Mucosa of rectum (tissue), 2 donors: ENCODE data around the gene GOLGA3.
"Not testable (repeated sequence)": the region's sequence is repeated elsewhere in the genome, so short reads cannot be mapped to it uniquely, and the experiment has no call there.

Experiments used
- H3K27ac ChIP-seq, 2 donors: one replicate each; pipeline ENCODE4 v1.7.0; 2013; ENCODE audit warnings: inconsistent platforms in 2 of 2, low read depth in 2 of 2, low read length in 2 of 2
- H3K27me3 ChIP-seq, 2 donors: one replicate each; pipeline ENCODE4 v1.7.0; 2013; ENCODE audit warnings: low read length in 2 of 2; ENCODE audit not compliant: control insufficient read depth in 2 of 2, insufficient read depth in 2 of 2
- H3K36me3 ChIP-seq, 2 donors: one replicate each; pipeline ENCODE4 v1.7.0; 2013; ENCODE audit warnings: low read length in 2 of 2; ENCODE audit not compliant: control insufficient read depth in 2 of 2, insufficient read depth in 2 of 2
- H3K4me1 ChIP-seq, 2 donors: one replicate each; pipeline ENCODE4 v1.7.0; 2013; ENCODE audit warnings: low read length in 2 of 2, mild to moderate bottlenecking in 1 of 2; ENCODE audit not compliant: control insufficient read depth in 2 of 2, insufficient read depth in 2 of 2
- H3K4me3 ChIP-seq, 2 donors: one replicate each; pipeline ENCODE4 v1.7.0; 2013; ENCODE audit warnings: low read length in 2 of 2
- H3K9ac ChIP-seq, 2 donors: one replicate each; pipeline ENCODE4 v1.7.0; 2013; ENCODE audit warnings: low read length in 2 of 2, low read depth in 1 of 2, mild to moderate bottlenecking in 1 of 2
- H3K9me3 ChIP-seq, 2 donors: one replicate each; pipeline ENCODE4 v1.7.0; 2013; ENCODE audit warnings: low read length in 2 of 2; ENCODE audit not compliant: control insufficient read depth in 2 of 2
- donor health status: healthy.
- donor health status: Normal muscosa, but diverticular disease.

The GOLGA3 gene

GRCh38 chr12:132798836-132799235 lies 29.8 kb downstream of the GOLGA3 start:
- H3K4me3 ChIP-seq: no peak overlapping the region
- no peaks in the 10 kb centered on the region for H3K4me1 ChIP-seq
- no peak overlapping the region for H3K27ac ChIP-seq
- H3K9ac ChIP-seq: no peak overlapping the region
- H3K27me3 ChIP-seq: no peaks in the 10 kb centered on the region
- no peaks in the 10 kb centered on the region for H3K9me3 ChIP-seq
- H3K36me3 ChIP-seq: peaks cover 75 to 86% of the 10 kb centered on the region in 2 donors

DNA sequence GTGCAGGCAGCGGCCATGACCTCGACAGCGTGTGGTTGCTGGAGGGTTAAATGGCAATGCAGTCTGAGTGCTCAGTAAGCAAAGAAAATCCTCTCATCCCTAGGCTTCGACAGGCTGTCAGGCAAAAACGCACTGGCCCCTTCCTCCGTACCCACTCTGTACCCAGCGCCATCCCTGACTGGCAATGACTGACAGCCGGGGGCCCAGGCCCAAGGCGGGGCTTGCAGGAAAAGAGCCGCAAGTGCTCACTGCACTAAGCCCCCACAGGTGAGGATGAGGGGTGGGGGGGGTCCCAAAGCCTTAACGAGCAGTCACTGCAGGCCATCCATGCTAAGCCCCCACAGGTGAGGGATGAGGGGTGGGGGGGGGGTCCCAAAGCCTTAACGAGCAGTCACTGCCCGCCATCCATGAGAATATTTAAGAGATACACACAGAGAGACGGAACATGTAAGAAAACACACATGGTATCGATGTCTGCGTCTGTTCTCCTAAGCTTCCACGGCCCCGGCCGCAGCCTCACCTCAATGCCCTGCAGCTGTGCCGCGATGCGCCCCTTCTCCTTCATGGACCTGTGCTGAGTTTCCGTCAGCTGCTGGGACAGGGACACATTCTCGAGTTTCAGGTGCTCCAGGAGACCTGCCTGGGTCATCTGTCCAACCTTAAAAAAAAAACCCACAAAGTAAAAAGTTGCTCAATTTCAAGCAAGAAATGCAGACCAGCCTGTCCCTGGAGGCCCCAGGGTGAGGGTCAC lies 30.7 kb downstream of the GOLGA3 start:
- Histone ChIP-seq H3K9ac (no peak overlapping the region), H3K36me3 (peaks cover 70 to 81% of the 10 kb centered on the region in 2 donors), H3K4me1 (no peaks in the 10 kb centered on the region), H3K27ac (no peak overlapping the region), H3K9me3 (no peaks in the 10 kb centered on the region), H3K27me3 (no peaks in the 10 kb centered on the region), H3K4me3 (no peak overlapping the region)

DNA sequence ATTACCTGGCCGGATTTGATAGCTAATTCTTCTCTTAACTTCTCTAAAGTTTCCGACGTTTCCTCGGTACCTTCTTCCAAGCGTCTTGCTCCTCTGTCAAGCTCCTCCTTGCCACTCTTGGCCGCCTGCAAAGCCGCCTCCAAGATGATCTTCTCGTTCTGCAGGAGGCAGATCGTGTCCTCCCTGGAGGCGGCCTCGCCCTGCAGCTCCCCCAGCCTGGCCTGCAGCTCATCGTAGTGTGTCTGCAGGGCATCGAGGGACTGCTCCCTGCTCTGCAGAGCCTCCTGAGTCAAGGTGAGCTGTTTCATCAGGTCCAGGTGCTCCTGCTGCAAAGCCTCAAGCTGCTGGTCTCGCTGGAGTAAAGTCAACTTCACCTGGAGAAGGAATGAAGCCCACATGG lies 32.8 kb downstream of the GOLGA3 start:
- no peak overlapping the region for H3K4me3 ChIP-seq
- no peaks in the 10 kb centered on the region for H3K4me1 ChIP-seq
- H3K27ac ChIP-seq: no peak overlapping the region
- H3K9ac ChIP-seq: no peak overlapping the region
- no peaks in the 10 kb centered on the region for H3K9me3 ChIP-seq
- no peaks in the 10 kb centered on the region for H3K27me3 ChIP-seq
- peaks cover 65 to 72% of the 10 kb centered on the region in 2 donors for H3K36me3 ChIP-seq

DNA sequence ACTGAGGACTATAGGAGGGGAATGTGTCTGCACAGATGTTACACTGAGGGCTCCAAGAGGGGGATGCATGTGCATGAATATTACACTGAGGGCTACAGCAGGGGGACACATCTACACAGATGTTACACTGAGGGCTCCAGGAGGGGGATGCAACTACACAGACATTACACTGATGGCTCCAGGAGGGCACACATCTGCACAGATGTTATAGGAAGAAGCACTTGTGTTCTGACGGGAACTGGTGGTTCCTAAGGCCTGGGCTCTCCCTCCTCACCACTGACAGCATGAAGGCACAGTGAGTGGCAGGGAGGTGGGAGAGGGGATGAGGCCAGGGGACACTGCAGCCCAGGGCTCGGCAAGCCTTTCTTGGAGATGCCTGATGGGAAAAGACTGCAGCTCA lies 36.7 kb downstream of the GOLGA3 start:
- not testable (repeated sequence) for H3K9ac ChIP-seq, H3K27ac ChIP-seq, H3K4me1 ChIP-seq, H3K4me3 ChIP-seq, H3K27me3 ChIP-seq, H3K9me3 ChIP-seq
- H3K36me3 ChIP-seq: peaks cover 53 to 54% of the 10 kb centered on the region in 2 donors

DNA sequence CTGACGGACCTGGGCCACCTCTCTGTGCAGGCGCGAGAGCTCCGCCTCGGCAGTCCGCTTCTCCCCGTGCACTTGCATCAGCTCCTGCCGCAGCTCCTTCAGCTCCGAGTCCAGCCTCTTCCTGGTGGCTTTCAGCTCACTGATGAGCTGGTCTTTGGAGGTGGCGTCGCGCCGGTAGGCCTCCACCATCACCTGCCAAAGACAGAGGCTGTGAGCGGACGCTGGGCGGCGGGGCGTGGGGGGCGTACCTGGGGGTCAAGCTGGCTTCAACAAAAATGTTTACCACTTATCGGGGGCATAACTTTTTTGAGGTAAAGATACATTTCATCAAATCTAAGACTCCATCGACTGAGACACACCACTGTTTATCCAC lies 39.6 kb downstream of the GOLGA3 start:
- Histone ChIP-seq H3K9me3 (no peaks in the 10 kb centered on the region), H3K4me1 (no peaks in the 10 kb centered on the region), H3K27ac (no peak overlapping the region), H3K9ac (no peak overlapping the region), H3K27me3 (no peaks in the 10 kb centered on the region), H3K36me3 (peaks cover 51 to 58% of the 10 kb centered on the region in 2 donors), H3K4me3 (no peak overlapping the region)

DNA sequence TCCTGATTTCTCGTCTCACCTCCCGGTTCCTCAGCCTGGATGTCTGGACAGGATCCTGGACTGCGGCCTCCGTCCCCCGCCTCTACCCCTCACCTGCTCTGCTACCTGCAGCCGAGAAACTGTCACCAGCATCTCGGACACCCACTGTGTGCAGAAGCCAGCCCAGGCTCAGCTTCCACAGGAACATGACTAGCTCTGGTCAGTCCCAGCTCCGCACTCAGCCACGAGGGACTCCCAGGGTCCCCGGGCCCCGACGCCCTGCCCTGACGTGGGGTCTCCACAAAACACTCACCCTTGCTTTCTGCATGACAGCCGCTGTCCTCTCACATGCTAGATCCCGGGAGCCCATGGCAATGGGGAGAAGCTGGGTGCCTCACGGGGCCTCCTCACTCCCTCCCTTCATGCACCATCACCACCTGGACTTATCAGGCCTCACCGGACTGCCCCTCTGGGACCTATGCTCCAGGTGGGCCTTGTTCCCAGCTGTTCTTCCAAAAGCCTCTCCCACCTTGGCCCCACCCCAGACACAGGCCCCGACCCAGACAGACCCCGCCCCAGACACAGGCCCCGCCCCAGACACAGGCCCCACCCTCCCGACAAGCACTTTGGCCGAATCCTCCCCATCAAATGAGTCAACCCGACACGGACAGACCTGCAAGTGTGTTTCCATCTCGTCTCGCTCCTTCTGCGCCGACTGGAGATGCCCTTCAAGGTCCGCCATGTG lies 40.1 kb downstream of the GOLGA3 start:
- H3K4me3 ChIP-seq: no peak overlapping the region
- H3K9ac ChIP-seq: no peak overlapping the region
- peaks cover 50 to 58% of the 10 kb centered on the region in 2 donors for H3K36me3 ChIP-seq
- H3K27ac ChIP-seq: no peak overlapping the region
- H3K27me3 ChIP-seq: no peaks in the 10 kb centered on the region
- no peaks in the 10 kb centered on the region for H3K4me1 ChIP-seq
- no peaks in the 10 kb centered on the region for H3K9me3 ChIP-seq

- Histone ChIP-seq H3K36me3 (peaks cover 53 to 60% of the 10 kb centered on the region in 2 donors), H3K9ac (no peak overlapping the region), H3K27me3 (no peaks in the 10 kb centered on the region), H3K27ac (no peak overlapping the region), H3K9me3 (no peaks in the 10 kb centered on the region), H3K4me1 (no peaks in the 10 kb centered on the region), H3K4me3 (no peak overlapping the region)
Measured at GRCh38 chr12:132787877-132788276, 40.8 kb downstream of the GOLGA3 start.

DNA sequence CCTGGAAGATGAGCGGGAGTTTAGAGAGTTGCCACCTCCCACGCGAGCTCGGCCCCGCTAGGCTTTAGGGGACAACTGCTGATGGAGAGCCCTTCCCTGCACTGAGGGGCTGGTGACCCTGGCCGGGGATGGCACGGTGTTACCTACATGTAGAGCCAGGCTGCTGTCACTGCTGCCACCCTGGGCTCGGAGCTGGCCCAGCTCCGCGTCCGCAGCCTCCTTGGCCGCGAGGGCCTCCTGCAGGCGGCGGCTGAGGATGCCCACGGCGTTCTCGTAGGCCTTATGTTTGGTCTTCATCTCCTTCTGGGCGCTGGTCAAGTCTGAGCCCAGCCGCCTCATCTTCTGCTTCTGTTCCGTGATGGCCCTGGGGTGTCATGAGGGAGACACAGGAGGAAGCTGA lies 42.5 kb downstream of the GOLGA3 start:
- Histone ChIP-seq H3K36me3 (peaks cover 62 to 64% of the 10 kb centered on the region in 2 donors), H3K27me3 (no peaks in the 10 kb centered on the region), H3K9me3 (no peaks in the 10 kb centered on the region), H3K4me1 (no peaks in the 10 kb centered on the region), H3K27ac (no peak overlapping the region), H3K4me3 (no peak overlapping the region), H3K9ac (no peak overlapping the region)

DNA sequence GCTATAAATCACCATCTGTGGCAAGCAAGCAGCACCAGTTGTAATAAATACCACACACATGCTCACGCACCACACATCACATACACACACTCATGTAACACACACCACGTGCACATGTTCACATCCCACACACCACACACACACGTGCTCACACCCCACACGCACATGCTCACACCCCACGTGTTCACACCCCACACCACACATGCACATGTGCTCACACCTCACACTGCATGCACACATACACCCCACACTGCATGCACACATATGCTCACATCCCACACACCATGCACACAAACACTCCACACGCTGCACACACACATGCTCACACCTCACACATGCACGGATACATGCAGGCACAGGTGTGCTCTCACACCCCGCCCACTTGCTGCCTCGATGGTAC lies 44.1 kb downstream of the GOLGA3 start:
- H3K9ac ChIP-seq: no peak overlapping the region
- H3K4me3 ChIP-seq: no peak overlapping the region
- no peaks in the 10 kb centered on the region for H3K4me1 ChIP-seq
- no peak overlapping the region for H3K27ac ChIP-seq
- no peaks in the 10 kb centered on the region for H3K9me3 ChIP-seq
- H3K27me3 ChIP-seq: no peaks in the 10 kb centered on the region
- H3K36me3 ChIP-seq: peaks cover 71 to 74% of the 10 kb centered on the region in 2 donors

DNA sequence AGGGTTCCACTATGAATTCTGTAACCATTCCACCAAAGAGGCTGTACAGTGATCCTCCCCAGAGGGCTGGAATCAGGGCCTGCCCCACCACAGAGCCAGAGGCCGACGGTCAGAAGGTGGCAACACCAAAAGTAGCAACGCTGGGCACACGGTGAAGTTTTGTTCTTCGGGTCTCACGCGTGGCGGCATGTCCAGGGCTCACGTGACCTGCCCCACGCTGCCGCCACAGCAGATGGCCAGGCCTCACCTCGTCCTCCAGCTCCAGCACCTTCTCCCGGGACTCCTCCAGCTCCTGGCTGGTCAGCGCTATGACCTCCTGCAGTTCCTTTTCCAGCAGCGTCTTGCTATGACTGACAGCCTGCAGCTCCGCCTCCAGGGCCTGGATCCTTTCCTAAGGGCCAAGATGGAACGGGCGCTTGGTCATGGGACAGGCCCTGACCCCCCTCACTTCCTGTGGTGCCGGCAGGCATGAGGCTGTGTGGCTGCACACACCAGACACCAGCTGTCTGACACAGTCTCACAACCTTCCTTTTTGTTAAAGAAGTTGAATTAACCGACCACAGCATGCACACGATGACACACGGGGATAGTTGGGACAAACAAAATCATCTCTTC lies 44.6 kb downstream of the GOLGA3 start:
- no peak overlapping the region for H3K4me3 ChIP-seq
- no peaks in the 10 kb centered on the region for H3K9me3 ChIP-seq
- H3K36me3 ChIP-seq: peaks cover 69% of the 10 kb centered on the region in 2 donors
- H3K9ac ChIP-seq: no peak overlapping the region
- H3K27me3 ChIP-seq: no peaks in the 10 kb centered on the region
- H3K4me1 ChIP-seq: no peaks in the 10 kb centered on the region
- peak overlapping the region; percentile 23 to 32 for H3K27ac ChIP-seq
